MM.1S (cell line): ENCODE data around the gene PDE6G.

Source experiments
- DNase-seq: peaks from one replicate; pipeline ENCODE4 v3.0.0-alpha.2; 2015
- H2AFZ ChIP-seq: fragments of 300-600 bp; sonication (generic); 2 replicates; pipeline ENCODE4 v1.6.0; 2016; ENCODE audit warnings: antibody characterized with exemption, low read length
- H3F3A ChIP-seq: fragments of 300-600 bp; sonication (generic); 2 replicates; pipeline ENCODE4 v1.6.1; 2016; ENCODE audit warnings: mild to moderate bottlenecking, antibody characterized with exemption, low read length, moderate library complexity, mixed read lengths; ENCODE audit not compliant: insufficient read depth
- H3K27ac ChIP-seq: fragments of 300-600 bp; sonication (generic); 2 replicates; pipeline ENCODE4 v1.5.1; 2016; ENCODE audit warnings: mild to moderate bottlenecking, low read length
- H3K27me3 ChIP-seq: fragments of 300-600 bp; sonication (generic); replicated peaks from 2 replicates; pipeline ENCODE4 v1.6.0; 2016; ENCODE audit warnings: low read length; ENCODE audit not compliant: insufficient read depth
- H3K36me3 ChIP-seq: fragments of 300-600 bp; sonication (generic); replicated peaks from 2 replicates; pipeline ENCODE4 v1.6.1; 2016; ENCODE audit warnings: mild to moderate bottlenecking, low read length, mixed read lengths; ENCODE audit not compliant: insufficient read depth
- H3K4me1 ChIP-seq: fragments of 300-600 bp; sonication (generic); 2 replicates; pipeline ENCODE4 v1.6.1; 2016; ENCODE audit warnings: low read length, mixed read lengths
- H3K4me2 ChIP-seq: fragments of 300-600 bp; sonication (generic); 2 replicates; pipeline ENCODE4 v1.6.0; 2016; ENCODE audit warnings: low read depth, low read length
- H3K4me3 ChIP-seq: fragments of 300-600 bp; sonication (generic); 2 replicates; pipeline ENCODE4 v1.5.1; 2016; ENCODE audit warnings: low read length, mixed read lengths
- H3K79me2 ChIP-seq: fragments of 300-600 bp; sonication (generic); 2 replicates; pipeline ENCODE4 v1.6.1; 2016; ENCODE audit warnings: mixed run types, low read length, mixed read lengths
- H3K9ac ChIP-seq: fragments of 300-600 bp; sonication (generic); 2 replicates; pipeline ENCODE4 v1.6.1; 2016; ENCODE audit warnings: low read length, mixed read lengths
- H3K9me2 ChIP-seq: fragments of 300-600 bp; sonication (generic); replicated peaks from 2 replicates; pipeline ENCODE4 v1.6.1; 2016; ENCODE audit warnings: mild to moderate bottlenecking, low read length, mixed read lengths; ENCODE audit not compliant: insufficient read depth
- H3K9me3 ChIP-seq: fragments of 300-600 bp; sonication (generic); replicated peaks from 2 replicates; pipeline ENCODE4 v1.6.1; 2016; ENCODE audit warnings: mild to moderate bottlenecking, low read length, mixed read lengths; ENCODE audit not compliant: insufficient read depth
- H4K20me1 ChIP-seq: fragments of 300-600 bp; sonication (generic); 2 replicates; pipeline ENCODE4 v1.6.1; 2016; ENCODE audit warnings: mild to moderate bottlenecking, low read length, moderate library complexity, mixed read lengths; ENCODE audit not compliant: insufficient read depth
- CTCF ChIP-seq: fragments of 300-600 bp; sonication (generic); IDR thresholded peaks from 2 replicates; pipeline ENCODE4 v1.5.1; 2016; ENCODE audit warnings: antibody characterized with exemption, low read length, mixed read lengths
- EZH2 ChIP-seq: fragments of 300-600 bp; sonication (generic); optimal IDR thresholded peaks from 2 replicates; pipeline ENCODE3; 2017; ENCODE audit warnings: low read depth, mild to moderate bottlenecking, antibody characterized with exemption, low read length, mixed read lengths
- EZH2phosphoT487 ChIP-seq: fragments of 300-600 bp; sonication (generic); IDR thresholded peaks from 2 replicates; pipeline ENCODE4 v1.6.1; 2018; ENCODE audit warnings: antibody characterized with exemption, low read length

The PDE6G gene

GRCh38 chr17:81608605-81609004 is 47.7 kb downstream of the PDE6G start:
- TF ChIP-seq CTCF (no peak), EZH2phosphoT487 (no peak), EZH2 (no peak)
- Histone ChIP-seq H3K9ac (no peak overlapping the region), H4K20me1 (0 out of 2 replicates have a peak, but pooled peaks cover 4% of the 10 kb centered on the region), H3K9me2 (no peaks in the 10 kb centered on the region), H3K4me2 (no peak overlapping the region), H3K9me3 (no peaks in the 10 kb centered on the region), H2AFZ (no peak overlapping the region), H3K4me1 (no peaks in the 10 kb centered on the region), H3K79me2 (peaks cover 74% of the 10 kb centered on the region), H3K4me3 (no peak overlapping the region), H3K27me3 (no peaks in the 10 kb centered on the region), H3F3A (no peaks in the 10 kb centered on the region), H3K36me3 (peaks cover 45% of the 10 kb centered on the region), H3K27ac (no peak overlapping the region)
- DNase-seq: no peak

- Histone ChIP-seq H3K4me3 (no peak overlapping the region), H3K4me2 (no peak overlapping the region), H3K4me1 (no peaks in the 10 kb centered on the region), H3K27ac (no peak overlapping the region), H3K79me2 (peaks cover 69% of the 10 kb centered on the region), H4K20me1 (0 out of 2 replicates have a peak, but pooled peaks cover 4% of the 10 kb centered on the region), H2AFZ (no peak overlapping the region), H3F3A (0 out of 2 replicates have a peak, but pooled peaks cover under 1% of the 10 kb centered on the region), H3K9ac (no peak overlapping the region), H3K36me3 (peaks cover 40% of the 10 kb centered on the region), H3K9me2 (no peaks in the 10 kb centered on the region), H3K27me3 (no peaks in the 10 kb centered on the region), H3K9me3 (no peaks in the 10 kb centered on the region)
- TF ChIP-seq CTCF: no peak
- no peak for TF ChIP-seq EZH2
- no peak for TF ChIP-seq EZH2phosphoT487
- DNase-seq: no peak
Measured at GRCh38 chr17:81608082-81608481, 48.3 kb downstream of the PDE6G start.

GRCh38 chr17:81607431-81607830 is 48.9 kb downstream of the PDE6G start:
- no peak overlapping the region for H3K9ac ChIP-seq
- H3K4me2 ChIP-seq: no peak overlapping the region
- DNase-seq: no peak
- H3K4me1 ChIP-seq: no peaks in the 10 kb centered on the region
- no peaks in the 10 kb centered on the region for H3K27me3 ChIP-seq
- TF ChIP-seq EZH2 (no peak), CTCF (no peak), EZH2phosphoT487 (no peak)
- H4K20me1 ChIP-seq: 0 out of 2 replicates have a peak, but pooled peaks cover 4% of the 10 kb centered on the region
- H3K79me2 ChIP-seq: peaks cover 62% of the 10 kb centered on the region
- no peak overlapping the region for H3K27ac ChIP-seq
- H3K4me3 ChIP-seq: no peak overlapping the region
- no peaks in the 10 kb centered on the region for H3K9me3 ChIP-seq
- no peaks in the 10 kb centered on the region for H3K9me2 ChIP-seq
- 0 out of 2 replicates have a peak, but pooled peaks cover 3% of the 10 kb centered on the region for H3F3A ChIP-seq
- no peak overlapping the region for H2AFZ ChIP-seq
- H3K36me3 ChIP-seq: peaks cover 37% of the 10 kb centered on the region
